Tibial artery (tissue), 4 donors: Measurements from ENCODE around the gene SLX9.

ENCODE experiments used
- DNase-seq, 2 donors: peaks; one replicate each; pipeline ENCODE4 v3.0.0-alpha.2; 2019
- H3K27ac ChIP-seq, 2 donors: fragments of 200-600 bp; sonication (generic) in 1 of 2; 1 replicate in 1 of 2; 2 replicates in 1 of 2; pipeline ENCODE4 v1.5.1; 2018 to 2019; ENCODE audit warnings: mild to moderate bottlenecking in 1 of 2
- H3K27me3 ChIP-seq, 2 donors: fragments of 200-600 bp; sonication (generic) in 1 of 2; one replicate each; pipeline versions ENCODE4 v1.5.1 to v1.6.0; 2016 to 2019
- H3K36me3 ChIP-seq, 3 donors: fragments of 200-600 bp; sonication (generic) in 2 of 3; one replicate each; pipeline ENCODE4 v1.5.1; 2016 to 2019; ENCODE audit warnings: mild to moderate bottlenecking in 2 of 3
- H3K4me1 ChIP-seq, 4 donors: fragments of 200-600 bp; sonication (generic) in 2 of 4; 1 replicate in 3 of 4; 2 replicates in 1 of 4; pipeline ENCODE4 v1.5.1; 2016 to 2019
- H3K4me3 ChIP-seq, 2 donors: fragments of 200-600 bp; sonication (generic) in 1 of 2; 1 replicate in 1 of 2; 2 replicates in 1 of 2; pipeline ENCODE4 v1.5.1; 2018 to 2019; ENCODE audit warnings: mild to moderate bottlenecking in 2 of 2
- H3K9me3 ChIP-seq, 3 donors: fragments of 200-600 bp; sonication (generic) in 1 of 3; one replicate each; pipeline ENCODE4 v1.5.1; 2016 to 2019
- intact Hi-C: fragments of 100-400 bp; cut with DNase I; formaldehyde crosslinking; loops from one replicate; pipeline ENCODE4 v1.15.0; 2023; ENCODE audit warnings: low total_unique reads
- TF ChIP-seq, protein P1 (sequence below), 2 experiments: fragments of 200-600 bp in 1 of 2; fragments of 450-650 bp in 1 of 2; IDR thresholded peaks; one replicate each; pipeline ENCODE4 v1.5.1; 2017 to 2019; ENCODE audit warnings: antibody characterized with exemption in 2 of 2, mild to moderate bottlenecking in 1 of 2, moderate library complexity in 1 of 2

Gene SLX9

DNA sequence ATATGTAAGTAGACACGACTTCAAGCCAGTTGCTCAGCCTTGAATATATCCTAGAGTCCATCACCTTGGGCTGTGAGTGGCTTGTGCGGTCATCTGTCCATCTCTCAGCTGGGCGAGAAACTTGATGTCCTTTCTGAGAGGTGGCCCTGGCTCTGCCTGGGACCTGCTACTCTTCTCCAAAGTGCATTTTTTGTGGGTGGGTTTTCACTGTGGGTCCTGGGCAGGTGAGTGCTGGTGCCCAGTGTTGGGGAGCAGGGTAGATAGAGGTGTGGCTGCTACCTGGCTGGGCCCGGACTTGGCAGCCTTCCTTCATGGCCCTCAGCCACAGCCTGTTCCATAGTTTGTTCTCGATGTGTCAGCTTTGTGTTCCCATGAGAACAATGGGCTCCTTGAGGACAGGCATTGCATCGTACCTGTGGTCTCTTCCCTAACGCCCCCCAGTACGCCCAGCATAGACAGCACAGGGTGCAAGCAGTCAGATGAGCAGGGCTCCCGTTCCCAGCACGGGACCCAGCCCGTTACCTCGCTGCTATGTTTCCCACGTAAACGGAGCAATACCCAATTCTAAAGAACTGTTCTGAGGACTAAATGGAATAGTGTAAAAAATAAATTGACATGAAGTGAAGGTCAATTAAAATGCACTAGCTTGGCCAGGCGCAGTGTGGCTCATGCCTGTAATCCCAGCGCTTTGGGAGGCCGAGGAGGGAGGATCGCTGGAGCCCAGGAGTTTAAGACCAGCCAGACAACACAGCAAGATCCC is 877 bp upstream of the SLX9 start:
- Histone ChIP-seq H3K27me3 (peaks cover 0 to 17% of the 10 kb centered on the region in 2 donors), H3K4me3 (peak overlapping the region; percentile 96 to 97), H3K36me3 (peaks cover 4 to 13% (median 9%) of the 10 kb centered on the region in 3 donors), H3K4me1 (peaks cover 0 to 32% (median 22%) of the 10 kb centered on the region in 4 donors), H3K9me3 (no peaks in the 10 kb centered on the region), H3K27ac (peak overlapping the region; percentile 64 to 66)
- intact Hi-C loops, result no loop called here
- TF ChIP-seq, protein P1, sequence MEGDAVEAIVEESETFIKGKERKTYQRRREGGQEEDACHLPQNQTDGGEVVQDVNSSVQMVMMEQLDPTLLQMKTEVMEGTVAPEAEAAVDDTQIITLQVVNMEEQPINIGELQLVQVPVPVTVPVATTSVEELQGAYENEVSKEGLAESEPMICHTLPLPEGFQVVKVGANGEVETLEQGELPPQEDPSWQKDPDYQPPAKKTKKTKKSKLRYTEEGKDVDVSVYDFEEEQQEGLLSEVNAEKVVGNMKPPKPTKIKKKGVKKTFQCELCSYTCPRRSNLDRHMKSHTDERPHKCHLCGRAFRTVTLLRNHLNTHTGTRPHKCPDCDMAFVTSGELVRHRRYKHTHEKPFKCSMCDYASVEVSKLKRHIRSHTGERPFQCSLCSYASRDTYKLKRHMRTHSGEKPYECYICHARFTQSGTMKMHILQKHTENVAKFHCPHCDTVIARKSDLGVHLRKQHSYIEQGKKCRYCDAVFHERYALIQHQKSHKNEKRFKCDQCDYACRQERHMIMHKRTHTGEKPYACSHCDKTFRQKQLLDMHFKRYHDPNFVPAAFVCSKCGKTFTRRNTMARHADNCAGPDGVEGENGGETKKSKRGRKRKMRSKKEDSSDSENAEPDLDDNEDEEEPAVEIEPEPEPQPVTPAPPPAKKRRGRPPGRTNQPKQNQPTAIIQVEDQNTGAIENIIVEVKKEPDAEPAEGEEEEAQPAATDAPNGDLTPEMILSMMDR (IDR thresholded peaks at IDR 0.05), result no peak
- peak in 1 of 2 donors; percentile 64 for DNase-seq

DNA sequence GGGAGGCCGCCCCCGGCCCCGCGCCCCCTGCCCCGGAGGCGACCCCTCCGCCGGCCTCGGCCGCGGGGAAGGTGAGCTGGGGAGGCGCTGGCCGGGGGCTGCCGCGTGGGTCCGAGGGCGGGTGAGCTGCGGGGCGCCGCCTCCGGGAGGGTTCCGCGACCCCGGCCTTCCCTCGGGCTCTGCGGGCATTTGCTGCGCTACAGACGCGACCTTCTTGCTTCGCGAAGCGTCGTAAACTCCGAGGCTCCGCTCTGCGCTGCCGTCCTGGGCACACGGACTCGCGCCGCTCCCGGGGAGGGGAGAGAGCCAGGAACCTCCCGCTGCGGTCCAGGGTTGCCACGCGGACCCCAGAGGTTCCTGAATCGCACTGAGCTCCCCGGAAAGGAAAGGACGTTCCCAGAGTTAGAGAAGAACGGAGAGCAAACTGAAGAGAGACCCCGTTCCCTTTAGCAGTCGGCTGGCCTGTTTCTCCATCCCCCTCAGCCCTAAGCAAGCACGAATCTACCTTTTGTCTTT is 345 bp downstream of the SLX9 start:
- H3K4me3 ChIP-seq, result peak overlapping the region; percentile 96 to 97
- peaks cover 0 to 4% of the 10 kb centered on the region in 2 donors for H3K27me3 ChIP-seq
- intact Hi-C loops, result loop anchor here (10.0 kb wide), 1 partner anchor 345 kb away; the partner anchor contains the start of gene POFUT2
- H3K36me3 ChIP-seq, result peaks cover 4 to 22% (median 16%) of the 10 kb centered on the region in 3 donors
- TF ChIP-seq, protein P1 (IDR thresholded peaks at IDR 0.05), result no peak
- DNase-seq, result no peak
- no peaks in the 10 kb centered on the region for H3K9me3 ChIP-seq
- peak overlapping the region; percentile 64 to 66 for H3K27ac ChIP-seq
- peaks cover 0 to 32% (median 22%) of the 10 kb centered on the region in 4 donors for H3K4me1 ChIP-seq

DNA sequence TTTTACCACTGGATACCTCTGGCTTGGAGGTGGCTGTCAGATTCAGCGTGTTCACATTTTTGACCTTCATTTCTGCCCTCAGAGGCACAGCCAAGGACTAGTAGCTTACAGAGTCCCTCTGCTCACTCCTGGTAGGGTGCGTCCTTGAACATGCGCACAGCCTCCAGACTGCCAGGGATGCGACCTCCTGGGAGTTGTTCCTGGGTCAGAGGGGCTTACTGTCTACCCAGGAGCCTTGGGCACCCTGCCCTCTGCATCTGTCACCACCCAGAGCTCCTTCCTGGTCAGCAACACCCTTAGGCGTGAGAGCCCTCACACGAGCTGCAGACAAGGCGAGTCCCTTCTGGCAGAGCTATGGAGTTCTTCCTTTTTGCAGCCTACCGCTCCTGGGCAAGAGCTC is 1.7 kb downstream of the SLX9 start:
- Histone ChIP-seq H3K9me3 (no peaks in the 10 kb centered on the region), H3K4me3 (no peak overlapping the region), H3K27ac (no peak overlapping the region), H3K36me3 (peaks cover 4 to 27% (median 22%) of the 10 kb centered on the region in 3 donors), H3K27me3 (no peaks in the 10 kb centered on the region), H3K4me1 (peaks cover 0 to 33% (median 22%) of the 10 kb centered on the region in 4 donors)
- intact Hi-C loops, result loop anchor here (10.0 kb wide), 1 partner anchor 343 kb away; the partner anchor contains the start of gene POFUT2
- DNase-seq, result peak in 1 of 2 donors; percentile 61
- TF ChIP-seq, protein P1 (IDR thresholded peaks at IDR 0.05), result no peak

DNA sequence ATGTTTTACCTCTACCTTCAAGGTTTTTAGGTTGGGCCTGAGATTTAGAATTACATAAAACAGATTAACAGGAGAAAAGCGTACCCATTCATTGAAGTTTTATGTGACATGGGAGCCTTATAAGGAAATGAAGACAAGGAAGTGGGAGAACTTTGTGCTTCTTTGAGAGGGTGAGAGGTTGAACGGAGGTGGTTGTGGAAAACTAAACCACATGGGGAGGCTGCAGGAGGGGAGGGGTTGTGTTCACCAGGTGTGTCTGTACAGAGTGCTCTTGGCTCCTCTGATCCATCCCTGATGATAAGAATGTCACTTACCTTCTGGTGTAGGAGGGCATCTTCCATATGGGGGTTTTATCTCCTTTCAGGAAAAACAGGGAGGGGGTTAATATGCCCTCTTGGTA is 2.7 kb downstream of the SLX9 start:
- Histone ChIP-seq H3K27ac (no peak overlapping the region), H3K36me3 (peaks cover 4 to 28% (median 26%) of the 10 kb centered on the region in 3 donors), H3K9me3 (no peaks in the 10 kb centered on the region), H3K4me3 (no peak overlapping the region), H3K27me3 (no peaks in the 10 kb centered on the region), H3K4me1 (peaks cover 0 to 43% (median 28%) of the 10 kb centered on the region in 4 donors)
- intact Hi-C loops, result loop anchor here (10.0 kb wide), 1 partner anchor 342 kb away; the partner anchor contains the start of gene POFUT2
- DNase-seq, result peak in 1 of 2 donors; percentile 1
- TF ChIP-seq, protein P1 (IDR thresholded peaks at IDR 0.05), result no peak

DNA sequence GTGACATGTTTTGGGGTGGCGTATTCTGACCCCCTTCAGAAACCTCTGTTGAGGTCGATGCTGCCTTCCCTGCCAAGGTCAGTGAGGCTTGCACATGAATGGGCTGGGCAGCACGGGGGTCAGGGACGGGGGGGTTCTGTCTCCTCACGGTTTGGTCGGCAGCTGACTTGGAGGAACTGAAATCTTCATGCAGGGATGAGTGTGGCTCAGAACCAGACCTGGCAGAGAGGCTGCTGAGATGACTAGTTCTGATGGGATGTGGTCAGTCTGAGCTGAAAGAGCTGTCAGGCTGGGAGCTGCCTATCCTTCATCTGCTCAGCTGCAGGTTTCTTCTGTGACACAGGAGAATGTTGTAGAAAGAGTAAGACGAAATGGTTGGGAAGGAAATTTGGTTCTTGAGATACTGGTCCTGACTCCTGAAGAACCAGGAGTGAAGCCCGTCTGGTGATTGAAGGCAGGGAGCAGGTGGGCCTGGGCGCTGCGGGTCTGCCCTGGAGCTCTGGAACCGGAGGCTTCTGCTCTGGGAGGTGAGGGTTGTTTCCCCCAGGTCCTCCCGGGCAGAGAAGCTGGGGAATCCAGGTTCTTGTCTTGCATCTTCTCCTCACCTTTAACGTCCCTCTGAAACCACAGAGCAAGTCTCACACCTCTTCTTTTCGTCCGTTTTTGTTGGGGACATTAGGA is 3.3 kb downstream of the SLX9 start:
- TF ChIP-seq, protein P1 (IDR thresholded peaks at IDR 0.05), result no peak
- H3K4me1 ChIP-seq, result peaks cover 0 to 48% (median 33%) of the 10 kb centered on the region in 4 donors
- H3K9me3 ChIP-seq, result no peaks in the 10 kb centered on the region
- peaks cover 4 to 31% (median 31%) of the 10 kb centered on the region in 3 donors for H3K36me3 ChIP-seq
- no peaks in the 10 kb centered on the region for H3K27me3 ChIP-seq
- DNase-seq, result peak in 1 of 2 donors; percentile 46
- intact Hi-C loops, result loop anchor here (10.0 kb wide), 1 partner anchor 342 kb away; the partner anchor contains the start of gene POFUT2
- no peak overlapping the region for H3K27ac ChIP-seq
- no peak overlapping the region for H3K4me3 ChIP-seq
